HG03469 (cell line): ENCODE data around the gene MOB3C.

Source experiments
- ATAC-seq: cut with Tn5 transposase; IDR thresholded peaks from one replicate; pipeline ENCODE4 v1.9.1; 2021; ENCODE audit warnings: mild to moderate bottlenecking, moderate library complexity, moderate number of reproducible peaks; ENCODE audit not compliant: unreplicated experiment

Gene MOB3C

GRCh38 chr1:46607345-46608130 lies 9.1 kb downstream of the MOB3C start:
- ATAC-seq, result no peak

- ATAC-seq, result no peak
These were observed 10.2 kb downstream of the MOB3C start for GRCh38 chr1:46606255-46606965.

- no peak for ATAC-seq
These were observed 11.4 kb downstream of the MOB3C start for GRCh38 chr1:46605232-46605631.

- peak; percentile 92 for ATAC-seq
These were observed 12.6 kb downstream of the MOB3C start, which contains the start of gene MKNK1 for GRCh38 chr1:46603858-46604549. Gene MKNK1, minus strand, starts transcription at chr1:46604268. Its CDS starts 20,941 bp downstream, at chr1:46583327.

GRCh38 chr1:46603481-46603857 lies 13.1 kb downstream of the MOB3C start:
- no peak for ATAC-seq

GRCh38 chr1:46601257-46602007 lies 15.2 kb downstream of the MOB3C start:
- no peak for ATAC-seq

- no peak for ATAC-seq
These were observed 17.3 kb downstream of the MOB3C start for GRCh38 chr1:46599059-46599970.

GRCh38 chr1:46596846-46597245 lies 19.8 kb downstream of the MOB3C start:
- no peak for ATAC-seq

GRCh38 chr1:46596036-46596435 lies 20.6 kb downstream of the MOB3C start:
- no peak for ATAC-seq

- no peak for ATAC-seq
These were observed 21.5 kb downstream of the MOB3C start for GRCh38 chr1:46595127-46595526.

- ATAC-seq, result no peak
These were observed 22.5 kb downstream of the MOB3C start for GRCh38 chr1:46594063-46594462.

- no peak for ATAC-seq
These were observed 23.8 kb downstream of the MOB3C start for GRCh38 chr1:46592823-46593222.

GRCh38 chr1:46589529-46589928 lies 27.1 kb downstream of the MOB3C start:
- ATAC-seq, result no peak

GRCh38 chr1:46587069-46587468 lies 29.5 kb downstream of the MOB3C start:
- no peak for ATAC-seq

GRCh38 chr1:46585312-46585938 lies 31.2 kb downstream of the MOB3C start:
- no peak for ATAC-seq

GRCh38 chr1:46583494-46583893 lies 33.1 kb downstream of the MOB3C start:
- ATAC-seq, result no peak

- ATAC-seq, result no peak
These were observed 33.6 kb downstream of the MOB3C start for GRCh38 chr1:46582972-46583371.

GRCh38 chr1:46581681-46582455 lies 34.7 kb downstream of the MOB3C start:
- no peak for ATAC-seq
